IMR-90 (cell line): ENCODE results near the gene RPS26. TPM values are rescaled to one million over a fixed set of nuclear protein-coding genes. Genes with fewer than 3 reads are reported as not detected.

Experiments used
- ATAC-seq: fragments of 200-7000 bp; cut with Tn5 transposase; 2 replicates; pipeline ENCODE4 v1.9.1; 2020; ENCODE audit warnings: low read depth, mild to moderate bottlenecking, moderate library complexity
- BruUV-seq: library from RNA; stranded (reverse); fragments of 400-500 nt; replicated peaks from 2 replicates; lab custom pipeline; 2021; lab: Mats Ljungman, UMichigan
- CTCF ChIA-PET: fragments of 300-600 bp; formaldehyde crosslinking; extraction: SDS; loops from one replicate; lab custom pipeline; 2021; ENCODE audit warnings: antibody characterized with exemption; lab: Yijun Ruan, JAX
- POLR2A ChIA-PET: fragments of 300-600 bp; sonication (Branson Sonifier 250); formaldehyde crosslinking; loops from one replicate; lab custom pipeline; 2022; ENCODE audit warnings: antibody characterized with exemption; ENCODE audit not compliant: unreplicated experiment; lab: Charles Lee
- DNase-seq: peaks from one replicate; pipeline ENCODE4 v3.0.0; 2013
- H2AFZ ChIP-seq: replicated peaks from 2 replicates; pipeline ENCODE3; 2013; ENCODE audit warnings: low read length, mild to moderate bottlenecking; ENCODE audit not compliant: poor library complexity
- H2AK5ac ChIP-seq: 2 replicates; pipeline ENCODE4 v1.6.1; 2013; ENCODE audit warnings: low read depth, low read length, inconsistent platforms
- H2AK9ac ChIP-seq: replicated peaks from 2 replicates; pipeline ENCODE3; 2013; ENCODE audit warnings: mild to moderate bottlenecking, low read depth, low read length, moderate library complexity; ENCODE audit not compliant: poor library complexity
- H2BK120ac ChIP-seq: 2 replicates; pipeline ENCODE4 v1.6.1; 2013; ENCODE audit warnings: low read depth, low read length, inconsistent platforms
- H2BK15ac ChIP-seq: 3 replicates; pipeline ENCODE4 v1.6.1; 2013; ENCODE audit warnings: low read depth, low read length, inconsistent platforms
- H2BK20ac ChIP-seq: 2 replicates; pipeline ENCODE4 v1.6.1; 2013; ENCODE audit warnings: low read depth, mild to moderate bottlenecking, inconsistent platforms, low read length, moderate library complexity
- H2BK5ac ChIP-seq: 2 replicates; pipeline ENCODE4 v1.6.1; 2013; ENCODE audit warnings: mild to moderate bottlenecking, low read depth, low read length, inconsistent platforms; ENCODE audit not compliant: poor library complexity, severe bottlenecking
- H3K14ac ChIP-seq: replicated peaks from 2 replicates; pipeline ENCODE4 v1.6.1; 2013; ENCODE audit warnings: low read depth, low read length, inconsistent platforms
- H3K18ac ChIP-seq: 2 replicates; pipeline ENCODE4 v1.6.1; 2013; ENCODE audit warnings: low read depth, low read length, control low read depth
- H3K23ac ChIP-seq: 2 replicates; pipeline ENCODE4 v1.6.1; 2013; ENCODE audit warnings: low read depth, low read length, inconsistent platforms
- H3K27ac ChIP-seq: 2 replicates; pipeline ENCODE4 v1.5.1; 2013; ENCODE audit warnings: mild to moderate bottlenecking, control low read depth, low read length; ENCODE audit not compliant: insufficient read depth
- H3K27me3 ChIP-seq: 2 replicates; pipeline ENCODE4 v1.6.1; 2013; ENCODE audit warnings: low read length; ENCODE audit not compliant: control insufficient read depth, insufficient read depth
- H3K36me3 ChIP-seq: 2 replicates; pipeline ENCODE4 v1.6.1; 2013; ENCODE audit warnings: low read length, mixed read lengths; ENCODE audit not compliant: control insufficient read depth, insufficient read depth
- H3K4ac ChIP-seq: 2 replicates; pipeline ENCODE4 v1.6.1; 2013; ENCODE audit warnings: low read depth, low read length, inconsistent platforms
- H3K4me1 ChIP-seq: 2 replicates; pipeline ENCODE4 v1.6.1; 2013; ENCODE audit warnings: low read length, mixed read lengths; ENCODE audit not compliant: control insufficient read depth, insufficient read depth
- H3K4me2 ChIP-seq: 2 replicates; pipeline ENCODE4 v1.6.1; 2013; ENCODE audit warnings: low read depth, mild to moderate bottlenecking, control low read depth, low read length, moderate library complexity
- H3K4me3 ChIP-seq: 2 replicates; pipeline ENCODE4 v1.5.1; 2013; ENCODE audit warnings: low read depth, mild to moderate bottlenecking, control low read depth, low read length, moderate library complexity; ENCODE audit not compliant: insufficient read depth
- H3K56ac ChIP-seq: 2 replicates; pipeline ENCODE4 v1.6.1; 2013; ENCODE audit warnings: low read length, inconsistent platforms; ENCODE audit not compliant: insufficient read depth; ENCODE audit errors: extremely low read depth
- H3K79me1 ChIP-seq, 2 experiments: 2 replicates each; pipeline ENCODE4 v1.6.1; 2013; ENCODE audit warnings: low read length in 2 of 2, inconsistent platforms in 1 of 2, low read depth in 1 of 2
- H3K9ac ChIP-seq: 2 replicates; pipeline ENCODE4 v1.6.1; 2013; ENCODE audit warnings: low read depth, low read length, control low read depth
- H3K9me1 ChIP-seq: 2 replicates; pipeline ENCODE4 v1.6.1; 2013; ENCODE audit warnings: low read length, inconsistent platforms; ENCODE audit not compliant: insufficient read depth
- H3K9me3 ChIP-seq: 2 replicates; pipeline ENCODE4 v1.6.1; 2013; ENCODE audit warnings: low read length; ENCODE audit not compliant: control insufficient read depth, insufficient read depth
- H4K20me1 ChIP-seq: 2 replicates; pipeline ENCODE4 v1.6.1; 2013; ENCODE audit warnings: low read length, inconsistent platforms; ENCODE audit not compliant: insufficient read depth
- H4K5ac ChIP-seq: 2 replicates; pipeline ENCODE4 v1.6.1; 2013; ENCODE audit warnings: mild to moderate bottlenecking, low read depth, low read length, control low read depth
- H4K8ac ChIP-seq, 2 experiments: 2 replicates each; pipeline ENCODE4 v1.6.1; 2013; ENCODE audit warnings: low read depth in 2 of 2, low read length in 2 of 2, control low read depth in 1 of 2, inconsistent platforms in 1 of 2
- H4K91ac ChIP-seq: 2 replicates; pipeline ENCODE4 v1.6.1; 2013; ENCODE audit warnings: low read depth, low read length, inconsistent platforms; ENCODE audit not compliant: insufficient read depth
- BHLHE40 ChIP-seq: fragments of 150-350 bp; IDR thresholded peaks from 2 replicates; pipeline ENCODE4 v1.6.1; 2016; ENCODE audit warnings: mild to moderate bottlenecking, low read depth, low read length
- CEBPB ChIP-seq: IDR thresholded peaks from 2 replicates; pipeline ENCODE4 v1.6.1; 2012; ENCODE audit warnings: low read depth, low read length, improper control_type of control experiment
- CHD1 ChIP-seq: IDR thresholded peaks from 2 replicates; pipeline ENCODE4 v1.6.1; 2012; ENCODE audit warnings: low read depth, low read length, improper control_type of control experiment
- FOS ChIP-seq: fragments of 150-350 bp; IDR thresholded peaks from 2 replicates; pipeline ENCODE4 v1.6.1; 2016; ENCODE audit warnings: low read depth, low read length
- MAFK ChIP-seq: IDR thresholded peaks from 2 replicates; pipeline ENCODE4 v1.6.1; 2012; ENCODE audit warnings: low read depth, low read length, improper control_type of control experiment
- MAZ ChIP-seq: IDR thresholded peaks from 2 replicates; pipeline ENCODE4 v1.6.1; 2012; ENCODE audit warnings: low read depth, mild to moderate bottlenecking, low read length, improper control_type of control experiment, moderate library complexity, borderline replicate concordance
- MXI1 ChIP-seq: IDR thresholded peaks from 2 replicates; pipeline ENCODE4 v1.6.1; 2012; ENCODE audit warnings: low read depth, mild to moderate bottlenecking, low read length, moderate library complexity, borderline replicate concordance
- NFE2L2 ChIP-seq: fragments of 150-350 bp; IDR thresholded peaks from 2 replicates; pipeline ENCODE4 v1.6.1; 2016; ENCODE audit warnings: low read depth, mild to moderate bottlenecking, low read length
- POLR2A ChIP-seq: IDR thresholded peaks from 2 replicates; pipeline ENCODE4 v1.6.1; 2012; ENCODE audit warnings: mild to moderate bottlenecking, low read depth, low read length
- RAD21 ChIP-seq: IDR thresholded peaks from 2 replicates; pipeline ENCODE4 v1.6.1; 2012; ENCODE audit warnings: low read length, improper control_type of control experiment
- RCOR1 ChIP-seq: IDR thresholded peaks from 2 replicates; pipeline ENCODE4 v1.6.1; 2012; ENCODE audit warnings: mild to moderate bottlenecking, low read length, improper control_type of control experiment; ENCODE audit not compliant: insufficient replicate concordance
- RFX5 ChIP-seq: IDR thresholded peaks from 2 replicates; pipeline ENCODE4 v1.8.0; 2012; ENCODE audit warnings: low read depth, mild to moderate bottlenecking, low read length, moderate library complexity
- SMC3 ChIP-seq: fragments of 150-350 bp; IDR thresholded peaks from 2 replicates; pipeline ENCODE4 v1.6.1; 2016; ENCODE audit warnings: low read depth, mild to moderate bottlenecking, antibody characterized with exemption, low read length, moderate library complexity
- WGBS, 2 experiments: methylation state at CpG; one replicate each; pipeline versions ENCODE4 v1.1.5 to v1.1.7; 2013; ENCODE audit warnings: missing lambda C conversion rate in 2 of 2; ENCODE audit not compliant: insufficient read length in 1 of 2; ENCODE audit errors: extremely low coverage in 2 of 2; 5-methylcytosine and 5-hydroxymethylcytosine counted together
- dilution Hi-C: fragments of 300-500 bp; cut with HindIII; formaldehyde crosslinking; loops from one replicate; pipeline ENCODE4 v1.14.3; 2018; ENCODE audit warnings: low sequenced_read_pairs; ENCODE audit not compliant: unreplicated experiment
- in situ Hi-C: fragments of 300-500 bp; cut with MboI; formaldehyde crosslinking; loops from 3 replicates; pipeline ENCODE4 v1.14.3; 2019; ENCODE audit warnings: low sequenced_read_pairs, inconsistent platforms, mixed read lengths
- intact Hi-C: fragments of 100-400 bp; cut with micrococcal nuclease; formaldehyde crosslinking; loops from 2 replicates; pipeline ENCODE4 v1.10.0; 2022
- polyA plus RNA-seq, 3 experiments: library from polyadenylated mRNA; depleted of rRNA; stranded (reverse); fragments of >200 nt; gene quantifications; 2 replicates each; pipeline ENCODE4 v1.2.3, GENCODE V29; 2012; ENCODE audit warnings: low replicate concordance in 1 of 3
- total RNA-seq: library from RNA; depleted of rRNA; stranded (reverse); fragments of >200 nt; gene quantifications from 2 replicates; pipeline ENCODE4 v1.2.3, GENCODE V29; 2012
- TF ChIP-seq, protein P1 (sequence below): fragments of 150-350 bp; IDR thresholded peaks from 2 replicates; pipeline ENCODE4 v1.6.1; 2016; ENCODE audit warnings: low read depth, mild to moderate bottlenecking, low read length, moderate library complexity, borderline replicate concordance
- TF ChIP-seq, protein P2 (sequence below): fragments of 150-350 bp; IDR thresholded peaks from 2 replicates; pipeline ENCODE4 v1.6.1; 2017; ENCODE audit warnings: mild to moderate bottlenecking, antibody characterized with exemption, low read length, low read depth
- TF ChIP-seq, protein P3 (sequence below): conservative IDR thresholded peaks from 2 replicates; pipeline ENCODE4 v1.5.1; 2012; ENCODE audit warnings: mild to moderate bottlenecking, low read depth, low read length, improper control_type of control experiment

Gene RPS26
- total and polyA plus RNA-seq, 2 of the 4 experiments (the other 2 are of a cell fraction), result 307 to 1,824 TPM

DNA sequence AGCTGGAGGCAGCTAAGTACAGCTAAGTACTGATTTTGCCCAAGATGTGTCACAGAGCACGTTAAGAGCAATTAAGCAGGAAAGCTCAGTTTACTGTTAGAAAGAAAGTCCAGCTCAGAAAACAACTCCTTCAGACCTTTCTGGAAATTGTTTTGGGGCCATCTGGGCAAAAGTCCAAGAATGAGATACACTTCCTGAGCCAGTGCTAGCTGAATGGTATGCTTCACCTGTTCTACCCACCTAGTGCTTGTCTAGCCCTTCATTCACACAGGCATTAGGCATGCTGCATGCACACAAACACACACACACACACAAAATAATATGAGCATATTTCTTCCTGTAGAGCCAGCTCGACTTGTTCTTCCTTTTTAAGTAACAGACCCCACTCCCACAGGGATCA, 27.5 kb upstream of the RPS26 start:
- no peak overlapping the region for H3K4me3 ChIP-seq
- H3K9ac ChIP-seq, result no peak overlapping the region
- dilution Hi-C loops (no loop called here), intact Hi-C loops (no loop called here), in situ Hi-C loops (no loop called here)
- H4K20me1 ChIP-seq, result no peaks in the 10 kb centered on the region
- H2AK9ac ChIP-seq, result no peak overlapping the region
- H3K27me3 ChIP-seq, result no peaks in the 10 kb centered on the region
- H2BK5ac ChIP-seq, result no peak overlapping the region
- ChIA-PET POLR2A (interaction anchor here (0.6 kb wide), 1 partner anchor 12 kb away, joined by 6 read pairs; no protein-coding TSS in a partner anchor), CTCF (no interaction called here)
- no peak overlapping the region for H3K18ac ChIP-seq
- no peak overlapping the region for H2AFZ ChIP-seq
- H2BK15ac ChIP-seq, result no peak overlapping the region
- BruUV-seq, result no TSS peak
- TF ChIP-seq NFE2L2 (no peak), CHD1 (no peak), CEBPB (no peak), RCOR1 (no peak), SMC3 (no peak), MAZ (no peak), MAFK (no peak), FOS (no peak), BHLHE40 (no peak), POLR2A (no peak), MXI1 (no peak), RFX5 (no peak), RAD21 (no peak)
- TF ChIP-seq, protein P1, sequence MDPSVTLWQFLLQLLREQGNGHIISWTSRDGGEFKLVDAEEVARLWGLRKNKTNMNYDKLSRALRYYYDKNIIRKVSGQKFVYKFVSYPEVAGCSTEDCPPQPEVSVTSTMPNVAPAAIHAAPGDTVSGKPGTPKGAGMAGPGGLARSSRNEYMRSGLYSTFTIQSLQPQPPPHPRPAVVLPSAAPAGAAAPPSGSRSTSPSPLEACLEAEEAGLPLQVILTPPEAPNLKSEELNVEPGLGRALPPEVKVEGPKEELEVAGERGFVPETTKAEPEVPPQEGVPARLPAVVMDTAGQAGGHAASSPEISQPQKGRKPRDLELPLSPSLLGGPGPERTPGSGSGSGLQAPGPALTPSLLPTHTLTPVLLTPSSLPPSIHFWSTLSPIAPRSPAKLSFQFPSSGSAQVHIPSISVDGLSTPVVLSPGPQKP, result no peak
- TF ChIP-seq, protein P2, sequence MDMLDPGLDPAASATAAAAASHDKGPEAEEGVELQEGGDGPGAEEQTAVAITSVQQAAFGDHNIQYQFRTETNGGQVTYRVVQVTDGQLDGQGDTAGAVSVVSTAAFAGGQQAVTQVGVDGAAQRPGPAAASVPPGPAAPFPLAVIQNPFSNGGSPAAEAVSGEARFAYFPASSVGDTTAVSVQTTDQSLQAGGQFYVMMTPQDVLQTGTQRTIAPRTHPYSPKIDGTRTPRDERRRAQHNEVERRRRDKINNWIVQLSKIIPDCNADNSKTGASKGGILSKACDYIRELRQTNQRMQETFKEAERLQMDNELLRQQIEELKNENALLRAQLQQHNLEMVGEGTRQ, result no peak
- TF ChIP-seq, protein P3, sequence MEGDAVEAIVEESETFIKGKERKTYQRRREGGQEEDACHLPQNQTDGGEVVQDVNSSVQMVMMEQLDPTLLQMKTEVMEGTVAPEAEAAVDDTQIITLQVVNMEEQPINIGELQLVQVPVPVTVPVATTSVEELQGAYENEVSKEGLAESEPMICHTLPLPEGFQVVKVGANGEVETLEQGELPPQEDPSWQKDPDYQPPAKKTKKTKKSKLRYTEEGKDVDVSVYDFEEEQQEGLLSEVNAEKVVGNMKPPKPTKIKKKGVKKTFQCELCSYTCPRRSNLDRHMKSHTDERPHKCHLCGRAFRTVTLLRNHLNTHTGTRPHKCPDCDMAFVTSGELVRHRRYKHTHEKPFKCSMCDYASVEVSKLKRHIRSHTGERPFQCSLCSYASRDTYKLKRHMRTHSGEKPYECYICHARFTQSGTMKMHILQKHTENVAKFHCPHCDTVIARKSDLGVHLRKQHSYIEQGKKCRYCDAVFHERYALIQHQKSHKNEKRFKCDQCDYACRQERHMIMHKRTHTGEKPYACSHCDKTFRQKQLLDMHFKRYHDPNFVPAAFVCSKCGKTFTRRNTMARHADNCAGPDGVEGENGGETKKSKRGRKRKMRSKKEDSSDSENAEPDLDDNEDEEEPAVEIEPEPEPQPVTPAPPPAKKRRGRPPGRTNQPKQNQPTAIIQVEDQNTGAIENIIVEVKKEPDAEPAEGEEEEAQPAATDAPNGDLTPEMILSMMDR, result no peak
- H3K27ac ChIP-seq, result no peak overlapping the region
- peaks cover 3% of the 10 kb centered on the region; the same call in 1 of the 2 replicates for H3K9me1 ChIP-seq
- no peak overlapping the region for H4K91ac ChIP-seq
- H2BK20ac ChIP-seq, result no peak overlapping the region
- no peak overlapping the region for H3K4ac ChIP-seq
- no peaks in the 10 kb centered on the region; the same call in 1 of the 2 replicates for H3K36me3 ChIP-seq
- H3K4me2 ChIP-seq, result no peak overlapping the region
- DNase-seq (no peak), ATAC-seq (no peak)
- H4K8ac ChIP-seq, result no peak overlapping the region
- no peak overlapping the region for H3K14ac ChIP-seq
- no peak overlapping the region for H3K56ac ChIP-seq
- no peak overlapping the region for H2AK5ac ChIP-seq
- no CpG with 5 or more reads among the region's 2 CpGs for WGBS, 2 experiments
- no peaks in the 10 kb centered on the region for H3K79me1 ChIP-seq
- H3K9me3 ChIP-seq, result no peaks in the 10 kb centered on the region
- no peak overlapping the region for H3K23ac ChIP-seq
- no peak overlapping the region for H2BK120ac ChIP-seq
- no peaks in the 10 kb centered on the region for H3K4me1 ChIP-seq
- no peak overlapping the region for H4K5ac ChIP-seq
